Measurements from ENCODE around the gene CHRNA5.
A peak's percentile ranks its signal among the peaks of the same experiment; 100 is the strongest.

The CHRNA5 gene

GRCh38 chr15:78638658-78639314 lies 73.5 kb downstream of the CHRNA5 start:
- DNase-seq (ENCODE audit: low spot score) = peak; percentile 91

DNA sequence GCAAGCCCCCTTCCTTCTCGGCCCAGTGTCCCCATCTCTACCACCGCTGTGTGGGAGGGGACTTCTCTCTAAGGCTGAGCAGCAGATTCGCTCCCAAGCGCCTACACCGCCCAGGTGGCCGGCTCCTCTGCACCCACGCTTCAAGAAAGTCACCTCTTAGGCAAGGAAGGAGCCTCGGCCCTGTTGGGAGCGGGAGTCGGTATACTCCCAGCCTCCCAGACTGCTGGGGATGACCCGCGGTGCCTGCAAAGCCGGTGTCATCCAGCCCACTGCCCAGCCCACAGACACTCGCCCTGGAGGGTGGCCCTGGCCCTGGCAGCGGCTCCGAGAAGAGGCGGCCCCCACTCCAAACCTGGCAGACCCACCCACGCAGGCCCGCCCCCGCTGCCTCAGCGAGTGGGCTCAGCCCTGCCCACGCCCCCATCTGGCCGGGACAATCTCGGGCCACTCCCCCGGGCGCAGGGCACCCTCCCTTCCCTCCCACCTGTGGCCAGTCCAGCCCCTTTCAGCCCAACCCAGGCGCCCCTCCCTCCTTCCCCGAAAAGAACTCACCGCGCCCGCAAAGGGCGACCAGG lies 75.3 kb downstream of the CHRNA5 start:
- DNase-seq (ENCODE audit: low spot score) = peak; percentile 92

DNA sequence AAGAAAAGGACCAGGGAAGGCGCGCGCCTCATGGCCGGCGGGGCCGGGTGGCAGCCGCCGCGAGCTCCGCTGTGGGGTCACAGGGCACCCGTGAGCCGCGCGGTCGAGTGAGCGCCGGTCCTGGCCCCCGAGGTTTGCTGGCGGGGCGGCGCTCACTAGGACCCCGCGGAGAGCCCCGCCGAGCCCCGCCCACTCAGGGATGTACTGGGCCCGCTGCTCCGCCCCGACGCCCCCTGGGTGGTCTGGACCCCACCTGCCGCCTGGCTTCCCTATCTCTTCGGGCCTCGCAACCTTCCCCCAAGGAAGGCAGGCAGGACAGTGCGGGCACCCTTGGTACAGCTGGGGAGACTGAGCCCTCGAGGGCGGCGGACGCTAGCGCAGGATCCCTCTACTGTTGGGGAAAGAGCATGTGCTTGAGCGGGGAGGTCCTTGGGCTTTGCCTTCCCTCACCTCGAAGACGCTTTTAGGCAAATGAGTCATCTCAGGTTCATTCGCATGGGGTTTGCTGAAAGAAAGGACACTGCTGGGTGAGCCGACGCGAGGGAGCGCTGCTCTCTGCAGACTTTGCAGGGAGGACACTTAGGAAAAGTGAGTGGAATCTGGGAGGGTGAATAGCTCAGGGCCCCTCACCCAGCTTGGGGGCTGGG lies 75.9 kb downstream of the CHRNA5 start, which contains the start of gene CHRNB4:
Gene CHRNB4 (minus strand): TSS at position 109 of the 647 bp plus-strand sequence. CDS start 77 bp downstream, at position 32.
- DNase-seq (ENCODE audit: low spot score) = peak; percentile 94

DNA sequence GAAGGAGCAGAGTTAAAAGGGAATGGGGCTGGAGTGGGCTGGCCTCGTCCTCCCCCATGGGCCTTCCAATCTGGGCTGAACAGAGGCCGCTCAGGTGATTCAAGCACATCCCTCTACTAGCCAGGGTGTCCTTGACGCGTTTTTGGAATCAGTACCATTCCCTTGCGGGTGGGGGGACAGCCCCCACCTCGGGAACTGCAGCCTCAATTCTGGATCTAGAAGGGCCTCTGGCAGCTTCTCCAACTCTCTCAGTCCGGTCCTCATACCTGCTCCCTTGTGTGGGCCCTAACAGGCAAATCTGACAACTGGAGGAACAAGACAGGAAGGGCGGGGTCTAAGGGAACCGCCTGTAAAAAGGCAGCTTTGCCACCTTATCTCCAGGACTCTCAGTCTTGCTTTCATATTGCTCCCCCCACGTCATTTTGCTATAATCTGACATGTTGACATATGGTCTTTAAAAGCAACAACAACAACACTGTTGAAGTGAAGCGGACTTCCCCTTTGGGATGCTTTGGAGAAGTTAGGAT lies 76.5 kb downstream of the CHRNA5 start:
- peak; percentile 84 for DNase-seq (ENCODE audit: low spot score)

DNA sequence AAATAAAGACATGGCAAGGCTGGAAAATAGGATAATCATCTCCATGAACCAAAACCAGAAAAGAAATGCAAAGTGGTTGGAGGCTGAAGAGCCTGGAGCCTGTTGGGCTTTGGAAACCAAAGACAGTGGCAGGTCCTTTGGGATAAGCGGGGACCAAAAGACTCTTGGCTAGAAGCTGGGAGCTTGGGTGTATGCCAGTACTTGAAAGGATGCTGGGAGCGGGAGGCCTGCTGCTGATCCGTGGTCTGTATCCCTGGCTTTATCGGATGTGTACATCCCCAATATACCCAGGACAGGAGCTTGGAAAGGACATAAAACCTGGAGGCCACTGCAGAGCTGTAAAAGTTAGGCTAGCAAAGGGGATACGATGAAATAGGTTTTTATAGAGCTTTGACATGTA lies 77.0 kb downstream of the CHRNA5 start:
- DNase-seq (ENCODE audit: low spot score) = peak; percentile 54

Small RNAs within 50 kb of the gene (small RNA-seq; reads per million reads assigned to genes)
- 0 reads per million in 2 experiments for gene AC067863.2
